ENCODE results near the gene MGAM2. TPM values are rescaled to one million over a fixed set of nuclear protein-coding genes. Genes with fewer than 3 reads are reported as not detected.

Gene MGAM2
- total RNA-seq, 4 donors from 2014 or later = under 0.01 to 7.3 (median 2.3) TPM

- Histone ChIP-seq H3K36me3 (no peaks in the 10 kb centered on the region), H3K27me3 (no peaks in the 10 kb centered on the region), H3K4me3 (no peak overlapping the region), H3K4me1 (no peaks in the 10 kb centered on the region), H3K27ac (no peak overlapping the region), H3K9me3 (no peaks in the 10 kb centered on the region)
- 87 to 91% methylated on average over 10 of the region's 10 CpGs for WGBS, 2 donors
- TF ChIP-seq, protein P1, sequence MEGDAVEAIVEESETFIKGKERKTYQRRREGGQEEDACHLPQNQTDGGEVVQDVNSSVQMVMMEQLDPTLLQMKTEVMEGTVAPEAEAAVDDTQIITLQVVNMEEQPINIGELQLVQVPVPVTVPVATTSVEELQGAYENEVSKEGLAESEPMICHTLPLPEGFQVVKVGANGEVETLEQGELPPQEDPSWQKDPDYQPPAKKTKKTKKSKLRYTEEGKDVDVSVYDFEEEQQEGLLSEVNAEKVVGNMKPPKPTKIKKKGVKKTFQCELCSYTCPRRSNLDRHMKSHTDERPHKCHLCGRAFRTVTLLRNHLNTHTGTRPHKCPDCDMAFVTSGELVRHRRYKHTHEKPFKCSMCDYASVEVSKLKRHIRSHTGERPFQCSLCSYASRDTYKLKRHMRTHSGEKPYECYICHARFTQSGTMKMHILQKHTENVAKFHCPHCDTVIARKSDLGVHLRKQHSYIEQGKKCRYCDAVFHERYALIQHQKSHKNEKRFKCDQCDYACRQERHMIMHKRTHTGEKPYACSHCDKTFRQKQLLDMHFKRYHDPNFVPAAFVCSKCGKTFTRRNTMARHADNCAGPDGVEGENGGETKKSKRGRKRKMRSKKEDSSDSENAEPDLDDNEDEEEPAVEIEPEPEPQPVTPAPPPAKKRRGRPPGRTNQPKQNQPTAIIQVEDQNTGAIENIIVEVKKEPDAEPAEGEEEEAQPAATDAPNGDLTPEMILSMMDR (IDR thresholded peaks at IDR 0.05) = no peak
- TF ChIP-seq POLR2A (IDR thresholded peaks at IDR 0.05) (no peak), EP300 (IDR thresholded peaks at IDR 0.05) (no peak)
- DNase-seq (ENCODE audit: low spot score in 2 of 2) = no peak
Observed at GRCh38 chr7:142243823-142244222, 132.3 kb downstream of the MGAM2 start.

GRCh38 chr7:142248166-142249160 is 136.9 kb downstream of the MGAM2 start:
- Histone ChIP-seq H3K4me3 (no peak overlapping the region), H3K27me3 (no peaks in the 10 kb centered on the region), H3K4me1 (no peaks in the 10 kb centered on the region), H3K27ac (no peak overlapping the region), H3K36me3 (no peaks in the 10 kb centered on the region), H3K9me3 (no peaks in the 10 kb centered on the region)
- no peak for DNase-seq (ENCODE audit: low spot score in 2 of 2)
- WGBS, 2 donors = 45 to 64% methylated on average over 6 to 7 of the region's 7 CpGs
- TF ChIP-seq EP300 (IDR thresholded peaks at IDR 0.05) = no peak
- TF ChIP-seq, protein P1 (IDR thresholded peaks at IDR 0.05) = no peak
- no peak for TF ChIP-seq POLR2A (IDR thresholded peaks at IDR 0.05)

DNA sequence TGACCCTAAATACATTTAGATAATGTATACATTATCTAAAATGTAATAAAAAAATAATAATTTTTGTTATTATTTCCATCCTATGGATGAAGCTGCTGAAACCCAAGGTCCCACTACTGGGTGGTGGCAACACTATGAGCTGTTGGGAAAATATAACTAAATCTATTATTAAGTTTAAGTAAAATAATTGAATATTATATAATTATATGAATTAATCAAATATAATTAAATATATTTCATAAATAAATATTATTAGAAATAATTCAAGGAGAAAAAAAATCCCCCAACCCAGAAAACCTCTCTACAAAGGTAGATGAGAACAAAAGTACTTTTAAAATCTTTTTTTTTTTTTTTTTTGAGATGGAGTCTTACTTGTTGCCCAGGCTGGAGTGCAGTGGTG is 138.4 kb downstream of the MGAM2 start:
- no peak overlapping the region for H3K27ac ChIP-seq
- TF ChIP-seq EP300 (IDR thresholded peaks at IDR 0.05) (no peak), POLR2A (IDR thresholded peaks at IDR 0.05) (no peak)
- TF ChIP-seq, protein P1 (IDR thresholded peaks at IDR 0.05) = no peak

DNA sequence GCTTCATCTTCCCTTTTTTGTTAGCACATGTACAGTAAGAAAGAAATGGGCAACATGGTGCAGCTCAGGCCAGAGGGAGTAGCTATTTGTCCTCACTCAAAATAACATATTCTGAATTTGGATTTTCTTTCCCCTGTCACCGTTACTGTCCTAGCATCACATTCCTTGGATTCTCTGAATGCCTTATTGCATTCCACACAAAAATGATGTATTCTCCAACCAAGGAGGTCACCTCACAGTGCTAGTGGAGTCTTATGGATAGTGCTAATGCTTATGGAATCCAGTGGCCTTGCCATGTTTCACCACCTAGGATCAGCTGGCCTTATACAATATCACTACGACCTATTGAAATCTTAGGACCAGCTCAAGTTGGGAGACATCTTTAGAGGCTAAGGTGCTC is 139.2 kb downstream of the MGAM2 start:
- TF ChIP-seq EP300 (IDR thresholded peaks at IDR 0.05) = no peak
- TF ChIP-seq, protein P1 (IDR thresholded peaks at IDR 0.05) = no peak
- no peak overlapping the region for H3K27ac ChIP-seq
- H3K36me3 ChIP-seq = no peaks in the 10 kb centered on the region
- H3K27me3 ChIP-seq = no peaks in the 10 kb centered on the region
- 65 to 74% methylated on average over 2 of the region's 2 CpGs for WGBS, 2 donors
- H3K4me3 ChIP-seq = no peak overlapping the region
- H3K9me3 ChIP-seq = no peaks in the 10 kb centered on the region
- no peaks in the 10 kb centered on the region for H3K4me1 ChIP-seq
- no peak for DNase-seq (ENCODE audit: low spot score in 2 of 2)

More for the DNA sequence above, 138.4 kb downstream of the MGAM2 start:
- Histone ChIP-seq H3K36me3 (no peaks in the 10 kb centered on the region), H3K27me3 (no peaks in the 10 kb centered on the region), H3K4me1 (no peaks in the 10 kb centered on the region), H3K4me3 (no peak overlapping the region), H3K9me3 (no peaks in the 10 kb centered on the region)
- no peak for DNase-seq (ENCODE audit: low spot score in 2 of 2)

DNA sequence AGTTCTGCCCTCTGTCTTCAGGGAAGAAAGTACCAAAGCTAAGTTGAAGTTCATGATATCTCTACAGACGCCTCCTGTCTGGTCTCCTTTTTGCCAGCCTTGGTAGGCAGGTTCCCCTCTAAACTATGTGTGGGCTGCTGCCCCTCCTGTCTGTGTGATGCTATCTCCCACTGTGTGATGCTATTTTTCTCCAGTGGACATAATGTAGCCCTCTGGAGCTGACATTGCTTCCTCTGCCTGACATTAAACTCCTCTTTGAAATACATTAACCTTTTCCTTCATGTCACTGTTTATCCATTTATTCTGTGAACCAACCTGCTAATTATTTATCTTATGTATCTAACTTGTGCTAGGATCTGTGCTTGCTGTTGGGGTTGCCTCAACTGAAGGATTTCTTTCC is 146.4 kb downstream of the MGAM2 start, which contains the start of gene PRSS58:
Gene PRSS58 (minus strand): TSS at position 101 of the 400 bp plus-strand sequence. CDS start 351 bp downstream, outside the sequence.
- Histone ChIP-seq H3K4me1 (no peaks in the 10 kb centered on the region), H3K27ac (no peak within 1 kb of the TSS), H3K27me3 (no peaks in the 10 kb centered on the region), H3K4me3 (no peak within 1 kb of the TSS), H3K9me3 (no peaks in the 10 kb centered on the region), H3K36me3 (no peaks in the 10 kb centered on the region)
- TF ChIP-seq POLR2A (IDR thresholded peaks at IDR 0.05) = no peak
- TF ChIP-seq EP300 (IDR thresholded peaks at IDR 0.05) = no peak
- TF ChIP-seq, protein P1 (IDR thresholded peaks at IDR 0.05) = no peak
- DNase-seq (ENCODE audit: low spot score in 2 of 2) = no peak
- WGBS, 2 donors = 78 to 79% methylated on average over 1 of the region's 1 CpG
